HEK293T (cell line): ENCODE data around the gene C16orf78.

ENCODE experiments used
- BHLHE40 ChIP-seq: fragments of 450-650 bp; IDR thresholded peaks from 2 replicates; pipeline ENCODE4 v1.6.1; 2016; ENCODE audit warnings: mild to moderate bottlenecking, moderate library complexity, borderline replicate concordance
- FOXM1 ChIP-seq: fragments of 450-650 bp; IDR thresholded peaks from 2 replicates; pipeline ENCODE4 v1.6.1; 2017; ENCODE audit warnings: mild to moderate bottlenecking, borderline replicate concordance
- LEF1 ChIP-seq: fragments of 450-650 bp; IDR thresholded peaks from 2 replicates; pipeline ENCODE4 v1.6.1; 2017; ENCODE audit warnings: mild to moderate bottlenecking, borderline replicate concordance
- NFRKB ChIP-seq: fragments of 450-650 bp; IDR thresholded peaks from 2 replicates; pipeline ENCODE4 v1.6.1; 2016; ENCODE audit warnings: mild to moderate bottlenecking, moderate library complexity
- SUZ12 ChIP-seq: fragments of 450-650 bp; IDR thresholded peaks from 2 replicates; pipeline ENCODE4 v1.6.1; 2016; ENCODE audit warnings: mild to moderate bottlenecking

- no peak for TF ChIP-seq BHLHE40
- no peak for TF ChIP-seq LEF1
- TF ChIP-seq SUZ12, result no peak
- TF ChIP-seq NFRKB, result no peak
- TF ChIP-seq FOXM1, result no peak
Measured at GRCh38 chr16:49355933-49356665, 17.5 kb upstream of the C16orf78 start.
